ES-I3 (cell line): Measurements from ENCODE around the gene EIF4G3.
A peak's percentile ranks its signal among the peaks of the same experiment; 100 is the strongest.
"Not testable (repeated sequence)": the region's sequence is repeated elsewhere in the genome, so short reads cannot be mapped to it uniquely, and the experiment has no call there.

Experiments
- H3K36me3 ChIP-seq: 2 replicates; pipeline ENCODE4 v1.6.1; 2013; ENCODE audit warnings: mild to moderate bottlenecking, low read length, control low read depth, moderate library complexity; ENCODE audit not compliant: insufficient read depth
- H3K4me1 ChIP-seq: 2 replicates; pipeline ENCODE4 v1.6.1; 2013; ENCODE audit warnings: mild to moderate bottlenecking, control low read depth, low read length; ENCODE audit not compliant: insufficient read depth
- H3K9ac ChIP-seq: 2 replicates; pipeline ENCODE4 v1.6.1; 2013; ENCODE audit warnings: low read depth, mild to moderate bottlenecking, low read length, moderate library complexity
- H3K9me3 ChIP-seq: 2 replicates; pipeline ENCODE4 v1.6.1; 2013; ENCODE audit warnings: mild to moderate bottlenecking, low read length, moderate library complexity; ENCODE audit not compliant: control insufficient read depth, insufficient read depth

EIF4G3 gene

GRCh38 chr1:20793236-20793635, 383.5 kb downstream of the EIF4G3 start:
- Histone ChIP-seq H3K9ac (no peak overlapping the region), H3K4me1 (no peaks in the 10 kb centered on the region), H3K9me3 (no peaks in the 10 kb centered on the region), H3K36me3 (no peaks in the 10 kb centered on the region)

- no peaks in the 10 kb centered on the region for H3K9me3 ChIP-seq
- H3K4me1 ChIP-seq = no peaks in the 10 kb centered on the region
- H3K36me3 ChIP-seq = no peaks in the 10 kb centered on the region
- no peak overlapping the region for H3K9ac ChIP-seq
Measured at GRCh38 chr1:20792196-20792595, 384.5 kb downstream of the EIF4G3 start.

GRCh38 chr1:20790785-20791184, 385.9 kb downstream of the EIF4G3 start:
- Histone ChIP-seq H3K9ac (no peak overlapping the region), H3K36me3 (no peaks in the 10 kb centered on the region), H3K9me3 (no peaks in the 10 kb centered on the region), H3K4me1 (no peaks in the 10 kb centered on the region)

- not testable (repeated sequence) for H3K9me3 ChIP-seq, H3K36me3 ChIP-seq, H3K4me1 ChIP-seq, H3K9ac ChIP-seq
Measured at GRCh38 chr1:20789598-20789997, 387.1 kb downstream of the EIF4G3 start.

- no peaks in the 10 kb centered on the region for H3K9me3 ChIP-seq
- no peaks in the 10 kb centered on the region for H3K4me1 ChIP-seq
- H3K36me3 ChIP-seq = no peaks in the 10 kb centered on the region
- peak overlapping the region; percentile 60 for H3K9ac ChIP-seq
Measured at GRCh38 chr1:20787840-20788795, 388.6 kb downstream of the EIF4G3 start.

- H3K9me3 ChIP-seq = no peaks in the 10 kb centered on the region
- peak within 1 kb of the TSS; percentile 67 for H3K9ac ChIP-seq
- no peaks in the 10 kb centered on the region for H3K4me1 ChIP-seq
- H3K36me3 ChIP-seq = no peaks in the 10 kb centered on the region
Measured at GRCh38 chr1:20787029-20787839, 389.5 kb downstream of the EIF4G3 start, which contains the start of gene HP1BP3. HP1BP3 (minus strand) TSS chr1:20787307; CDS start chr1:20780440, 6,867 bp downstream.

GRCh38 chr1:20786253-20787028, 390.3 kb downstream of the EIF4G3 start:
- H3K9ac ChIP-seq = peak overlapping the region; percentile 67
- no peaks in the 10 kb centered on the region for H3K36me3 ChIP-seq
- H3K4me1 ChIP-seq = no peaks in the 10 kb centered on the region
- H3K9me3 ChIP-seq = no peaks in the 10 kb centered on the region

GRCh38 chr1:20785907-20786252, 390.8 kb downstream of the EIF4G3 start:
- Histone ChIP-seq H3K9me3 (no peaks in the 10 kb centered on the region), H3K4me1 (no peaks in the 10 kb centered on the region), H3K9ac (peak overlapping the region; percentile 67), H3K36me3 (no peaks in the 10 kb centered on the region)

GRCh38 chr1:20775700-20776099, 401.0 kb downstream of the EIF4G3 start:
- Histone ChIP-seq H3K9ac (no peak overlapping the region), H3K4me1 (no peaks in the 10 kb centered on the region), H3K36me3 (peaks cover 29% of the 10 kb centered on the region), H3K9me3 (no peaks in the 10 kb centered on the region)

- H3K9ac ChIP-seq = no peak overlapping the region
- no peaks in the 10 kb centered on the region for H3K4me1 ChIP-seq
- H3K36me3 ChIP-seq = peaks cover 54% of the 10 kb centered on the region
- no peaks in the 10 kb centered on the region for H3K9me3 ChIP-seq
Measured at GRCh38 chr1:20771780-20772179, 404.9 kb downstream of the EIF4G3 start.

GRCh38 chr1:20770314-20771087, 406.2 kb downstream of the EIF4G3 start:
- Histone ChIP-seq H3K36me3 (peaks cover 53% of the 10 kb centered on the region), H3K4me1 (no peaks in the 10 kb centered on the region), H3K9ac (no peak overlapping the region), H3K9me3 (no peaks in the 10 kb centered on the region)

GRCh38 chr1:20767271-20767670, 409.4 kb downstream of the EIF4G3 start:
- no peaks in the 10 kb centered on the region for H3K4me1 ChIP-seq
- no peak overlapping the region for H3K9ac ChIP-seq
- H3K9me3 ChIP-seq = no peaks in the 10 kb centered on the region
- H3K36me3 ChIP-seq = peaks cover 44% of the 10 kb centered on the region

GRCh38 chr1:20763417-20763816, 413.3 kb downstream of the EIF4G3 start:
- Histone ChIP-seq H3K9me3 (no peaks in the 10 kb centered on the region), H3K36me3 (peaks cover 35% of the 10 kb centered on the region), H3K4me1 (no peaks in the 10 kb centered on the region), H3K9ac (no peak overlapping the region)
